Smooth muscle cell of the brain vasculature (primary cell): ENCODE data around the gene ADGRG1.
"Not testable (repeated sequence)": the region's sequence is repeated elsewhere in the genome, so short reads cannot be mapped to it uniquely, and the experiment has no call there.

Experiments
- DNase-seq: peaks from one replicate; pipeline ENCODE4 v3.0.0-alpha.2; 2012; ENCODE audit warnings: low read depth, low spot score

Gene ADGRG1

GRCh38 chr16:57698812-57699405 lies 70.5 kb downstream of the ADGRG1 start:
- no peak for DNase-seq

- DNase-seq, result no peak
Measured at GRCh38 chr16:57699481-57699880, 71.1 kb downstream of the ADGRG1 start.

GRCh38 chr16:57699899-57700298 lies 71.5 kb downstream of the ADGRG1 start:
- no peak for DNase-seq

GRCh38 chr16:57700781-57701551 lies 72.5 kb downstream of the ADGRG1 start:
- DNase-seq, result no peak

GRCh38 chr16:57701759-57702371 lies 73.4 kb downstream of the ADGRG1 start:
- no peak for DNase-seq

GRCh38 chr16:57703416-57704010 lies 75.1 kb downstream of the ADGRG1 start:
- DNase-seq, result no peak

- no peak for DNase-seq
Measured at GRCh38 chr16:57704011-57704904, 75.8 kb downstream of the ADGRG1 start.

GRCh38 chr16:57704905-57705852 lies 76.7 kb downstream of the ADGRG1 start:
- no peak for DNase-seq

DNA sequence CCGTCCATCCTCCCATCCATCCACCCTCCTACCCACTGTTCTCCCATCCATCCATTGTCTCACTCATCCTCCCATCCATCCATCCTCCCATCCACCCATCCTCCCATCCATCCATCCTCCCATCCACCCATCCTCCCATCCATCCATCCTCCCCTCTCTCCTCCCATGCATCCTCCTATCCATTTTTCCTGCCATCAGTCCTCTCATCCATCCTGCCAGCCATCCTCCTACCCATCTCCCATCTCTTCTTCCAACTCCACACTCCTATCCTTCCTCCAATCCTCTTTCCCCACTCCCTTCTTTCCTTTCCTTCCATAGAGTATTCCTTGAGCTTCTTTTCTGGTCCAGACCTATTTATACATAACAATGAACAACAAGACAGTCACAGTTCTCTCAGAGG lies 78.3 kb downstream of the ADGRG1 start:
- no peak for DNase-seq

DNA sequence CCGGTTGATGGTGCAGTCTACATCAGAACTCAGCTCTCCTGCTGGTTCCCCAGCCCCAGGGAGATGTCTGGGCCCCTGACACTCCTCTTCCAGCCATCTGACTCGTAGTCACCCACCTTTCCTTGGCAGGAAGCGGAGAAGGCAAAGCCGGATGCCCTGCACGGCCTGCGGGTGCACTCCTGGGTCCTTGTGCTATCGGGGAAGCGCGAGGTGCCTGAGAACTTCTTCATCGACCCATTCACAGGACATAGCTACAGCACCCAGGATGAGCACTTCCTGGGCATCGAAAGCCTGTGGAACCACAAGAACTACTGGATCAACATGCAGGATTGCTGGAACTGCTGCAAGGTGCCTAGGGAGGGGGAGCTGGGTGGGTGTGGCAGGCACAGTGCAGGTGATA lies 78.9 kb downstream of the ADGRG1 start:
- DNase-seq, result no peak

- DNase-seq, result no peak
Measured at GRCh38 chr16:57708168-57708567, 79.7 kb downstream of the ADGRG1 start.

- no peak for DNase-seq
Measured at GRCh38 chr16:57709663-57710062, 81.2 kb downstream of the ADGRG1 start.

- no peak for DNase-seq
Measured at GRCh38 chr16:57711346-57711745, 82.9 kb downstream of the ADGRG1 start.

GRCh38 chr16:57711993-57712392 lies 83.6 kb downstream of the ADGRG1 start:
- DNase-seq, result no peak

DNA sequence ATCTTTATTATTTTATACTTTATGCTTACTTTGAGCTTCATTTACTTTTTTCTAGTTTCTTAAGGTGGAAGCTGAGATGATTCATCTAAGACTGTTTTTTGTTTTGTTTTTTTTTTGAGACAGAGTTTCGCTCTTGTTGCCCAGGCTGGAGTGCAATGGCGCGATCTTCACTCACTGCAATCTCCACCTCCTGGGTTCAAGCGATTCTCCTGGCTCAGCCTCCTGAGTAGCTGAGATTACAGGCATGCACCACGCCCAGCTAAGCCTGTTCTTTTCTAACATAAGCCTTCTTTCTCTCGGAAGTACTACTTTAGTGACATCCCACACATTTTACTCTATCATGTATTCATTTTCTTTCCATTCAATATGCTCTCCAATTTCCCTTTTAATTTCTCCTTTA lies 84.1 kb downstream of the ADGRG1 start:
- DNase-seq, result not testable (repeated sequence)

DNA sequence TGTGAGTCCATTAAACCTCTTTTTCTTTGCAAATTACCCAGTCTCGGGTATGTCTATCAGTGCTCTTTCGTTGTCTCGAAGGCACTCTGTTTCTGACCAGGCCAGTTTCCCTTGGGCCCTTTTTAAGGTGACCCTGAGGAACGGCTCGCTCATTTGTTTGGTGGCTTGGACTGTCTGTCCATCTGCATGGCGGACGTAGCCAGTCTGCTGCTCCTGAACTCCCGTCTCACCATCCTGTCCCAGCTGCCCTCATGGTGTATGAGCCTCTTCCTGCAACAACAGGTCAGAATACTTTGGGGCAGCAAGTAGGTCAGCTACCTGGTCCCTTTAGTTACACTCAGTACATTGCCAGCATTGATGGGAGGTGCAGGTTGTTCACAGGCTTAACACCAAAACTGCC lies 85.2 kb downstream of the ADGRG1 start:
- no peak for DNase-seq

- no peak for DNase-seq
Measured at GRCh38 chr16:57714047-57714446, 85.6 kb downstream of the ADGRG1 start.
